Left lobe of liver (tissue), 2 donors: ENCODE measurements around the gene LONP2. TPM values are rescaled to one million over a fixed set of nuclear protein-coding genes. Genes with fewer than 3 reads are reported as not detected.
A peak's percentile ranks its signal among the peaks of the same experiment; 100 is the strongest.
"Not testable (repeated sequence)": the region's sequence is repeated elsewhere in the genome, so short reads cannot be mapped to it uniquely, and the experiment has no call there.

Experiments used
- ATAC-seq: fragments of 200-7000 bp; cut with Tn5 transposase; one replicate; pipeline ENCODE4 v1.9.1; 2020; ENCODE audit warnings: mild to moderate bottlenecking, moderate library complexity
- DNase-seq: peaks from one replicate; pipeline ENCODE4 v3.0.0-alpha.2; 2020; ENCODE audit warnings: low spot score
- total RNA-seq: library from RNA; stranded (reverse); gene quantifications from one replicate; pipeline ENCODE4 v1.2.1, GENCODE V29; 2021
- donor health status: DM: no; HTN: no; CAD: no; lungs with moderate emphysema.
- donor health status: DM: no; HTN: yes; CAD: no.

LONP2 gene
- total RNA-seq, 1 donor from 2014 or later, result 162 TPM

- DNase-seq, result no peak
- ATAC-seq, result peak; percentile 68
Measured at GRCh38 chr16:48330841-48331192, 86.7 kb downstream of the LONP2 start.

- ATAC-seq (no peak), DNase-seq (no peak)
Measured at GRCh38 chr16:48332978-48333377, 88.9 kb downstream of the LONP2 start.

GRCh38 chr16:48334325-48334724, 90.2 kb downstream of the LONP2 start:
- ATAC-seq, result no peak

GRCh38 chr16:48335961-48336360, 91.9 kb downstream of the LONP2 start:
- DNase-seq, result no peak
- no peak for ATAC-seq

More at GRCh38 chr16:48334325-48334724, 90.2 kb downstream of the LONP2 start:
- no peak for DNase-seq

- no peak for ATAC-seq
- no peak for DNase-seq
Measured at GRCh38 chr16:48340054-48340453, 96.0 kb downstream of the LONP2 start.

- peak; percentile 9 for ATAC-seq
Measured at GRCh38 chr16:48342591-48342990, 98.5 kb downstream of the LONP2 start.

GRCh38 chr16:48347191-48347865, 103.2 kb downstream of the LONP2 start:
- no peak for DNase-seq
- peak; percentile 44 for ATAC-seq

More at GRCh38 chr16:48342591-48342990, 98.5 kb downstream of the LONP2 start:
- DNase-seq, result no peak

GRCh38 chr16:48347980-48348379, 103.9 kb downstream of the LONP2 start:
- ATAC-seq, result no peak

GRCh38 chr16:48350736-48351135, 106.6 kb downstream of the LONP2 start:
- DNase-seq, result no peak
- peak; percentile 7 for ATAC-seq

More at GRCh38 chr16:48347980-48348379, 103.9 kb downstream of the LONP2 start:
- DNase-seq, result no peak

GRCh38 chr16:48352648-48353390, 108.7 kb downstream of the LONP2 start:
- peak; percentile 26 for ATAC-seq

GRCh38 chr16:48353565-48354163, 109.6 kb downstream of the LONP2 start:
- peak; percentile 75 for ATAC-seq
- DNase-seq, result no peak

More at GRCh38 chr16:48352648-48353390, 108.7 kb downstream of the LONP2 start:
- DNase-seq, result no peak

- not testable (repeated sequence) for DNase-seq
Measured at GRCh38 chr16:48354385-48354784, 110.3 kb downstream of the LONP2 start.

GRCh38 chr16:48354877-48355855, 111.1 kb downstream of the LONP2 start:
- DNase-seq (no peak), ATAC-seq (no peak)

More at GRCh38 chr16:48354385-48354784, 110.3 kb downstream of the LONP2 start:
- not testable (repeated sequence) for ATAC-seq

- ATAC-seq (no peak), DNase-seq (no peak)
Measured at GRCh38 chr16:48356633-48357376, 112.7 kb downstream of the LONP2 start.

- no peak for DNase-seq
- peak; percentile 23 for ATAC-seq
Measured at GRCh38 chr16:48358419-48358818, 114.3 kb downstream of the LONP2 start.

- peak; percentile 3 for ATAC-seq
- no peak for DNase-seq
Measured at GRCh38 chr16:48359983-48360382, 115.9 kb downstream of the LONP2 start.

- no peak for DNase-seq
- no peak for ATAC-seq
Measured at GRCh38 chr16:48361012-48361411, 116.9 kb downstream of the LONP2 start.

- DNase-seq (no peak), ATAC-seq (no peak)
Measured at GRCh38 chr16:48361540-48362144, 117.5 kb downstream of the LONP2 start.

GRCh38 chr16:48365025-48365600, 121.0 kb downstream of the LONP2 start:
- DNase-seq, result no peak
- peak; percentile 5 for ATAC-seq
